ENCODE data around the gene MECP2.

- TF ChIP-seq EZH2phosphoT487 (IDR thresholded peaks at IDR 0.05) (no peak), CTCF (IDR thresholded peaks at IDR 0.05) (no peak)
Observed at GRCh38 chrX:153972368-153973126, 125.0 kb downstream of the MECP2 start, which contains the start of gene TMEM187.

Data from neural progenitor cell (in vitro differentiated cells).